Measurements from ENCODE around the gene AGBL1.

GRCh38 chr15:86772369-86773059 is 692.8 kb downstream of the AGBL1 start:
- TF ChIP-seq, protein P1, sequence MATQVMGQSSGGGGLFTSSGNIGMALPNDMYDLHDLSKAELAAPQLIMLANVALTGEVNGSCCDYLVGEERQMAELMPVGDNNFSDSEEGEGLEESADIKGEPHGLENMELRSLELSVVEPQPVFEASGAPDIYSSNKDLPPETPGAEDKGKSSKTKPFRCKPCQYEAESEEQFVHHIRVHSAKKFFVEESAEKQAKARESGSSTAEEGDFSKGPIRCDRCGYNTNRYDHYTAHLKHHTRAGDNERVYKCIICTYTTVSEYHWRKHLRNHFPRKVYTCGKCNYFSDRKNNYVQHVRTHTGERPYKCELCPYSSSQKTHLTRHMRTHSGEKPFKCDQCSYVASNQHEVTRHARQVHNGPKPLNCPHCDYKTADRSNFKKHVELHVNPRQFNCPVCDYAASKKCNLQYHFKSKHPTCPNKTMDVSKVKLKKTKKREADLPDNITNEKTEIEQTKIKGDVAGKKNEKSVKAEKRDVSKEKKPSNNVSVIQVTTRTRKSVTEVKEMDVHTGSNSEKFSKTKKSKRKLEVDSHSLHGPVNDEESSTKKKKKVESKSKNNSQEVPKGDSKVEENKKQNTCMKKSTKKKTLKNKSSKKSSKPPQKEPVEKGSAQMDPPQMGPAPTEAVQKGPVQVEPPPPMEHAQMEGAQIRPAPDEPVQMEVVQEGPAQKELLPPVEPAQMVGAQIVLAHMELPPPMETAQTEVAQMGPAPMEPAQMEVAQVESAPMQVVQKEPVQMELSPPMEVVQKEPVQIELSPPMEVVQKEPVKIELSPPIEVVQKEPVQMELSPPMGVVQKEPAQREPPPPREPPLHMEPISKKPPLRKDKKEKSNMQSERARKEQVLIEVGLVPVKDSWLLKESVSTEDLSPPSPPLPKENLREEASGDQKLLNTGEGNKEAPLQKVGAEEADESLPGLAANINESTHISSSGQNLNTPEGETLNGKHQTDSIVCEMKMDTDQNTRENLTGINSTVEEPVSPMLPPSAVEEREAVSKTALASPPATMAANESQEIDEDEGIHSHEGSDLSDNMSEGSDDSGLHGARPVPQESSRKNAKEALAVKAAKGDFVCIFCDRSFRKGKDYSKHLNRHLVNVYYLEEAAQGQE (IDR thresholded peaks at IDR 0.05; ENCODE audit: insufficient read depth in 1 of 2, low read depth in 2 of 2, low read length in 2 of 2), result no peak
- no peak for TF ChIP-seq TAF1 (IDR thresholded peaks at IDR 0.05; ENCODE audit: borderline replicate concordance, insufficient read depth, low read length)

Data from PFSK-1 (cell line).